DND-41 (cell line): Measurements from ENCODE around the gene SLC39A11.

ENCODE experiments used
- EZH2 ChIP-seq: IDR thresholded peaks from 3 replicates; pipeline ENCODE4 v1.6.1; 2012; ENCODE audit warnings: borderline replicate concordance, low read depth, mild to moderate bottlenecking, moderate library complexity, low read length, inconsistent platforms; ENCODE audit not compliant: severe bottlenecking
- TF ChIP-seq, protein P1 (sequence below): IDR thresholded peaks from 2 replicates; pipeline ENCODE4 v1.5.1; 2012; ENCODE audit warnings: borderline replicate concordance, low read length, moderate library complexity, mild to moderate bottlenecking; ENCODE audit not compliant: poor library complexity, severe bottlenecking; ENCODE audit errors: extremely low read depth

DNA sequence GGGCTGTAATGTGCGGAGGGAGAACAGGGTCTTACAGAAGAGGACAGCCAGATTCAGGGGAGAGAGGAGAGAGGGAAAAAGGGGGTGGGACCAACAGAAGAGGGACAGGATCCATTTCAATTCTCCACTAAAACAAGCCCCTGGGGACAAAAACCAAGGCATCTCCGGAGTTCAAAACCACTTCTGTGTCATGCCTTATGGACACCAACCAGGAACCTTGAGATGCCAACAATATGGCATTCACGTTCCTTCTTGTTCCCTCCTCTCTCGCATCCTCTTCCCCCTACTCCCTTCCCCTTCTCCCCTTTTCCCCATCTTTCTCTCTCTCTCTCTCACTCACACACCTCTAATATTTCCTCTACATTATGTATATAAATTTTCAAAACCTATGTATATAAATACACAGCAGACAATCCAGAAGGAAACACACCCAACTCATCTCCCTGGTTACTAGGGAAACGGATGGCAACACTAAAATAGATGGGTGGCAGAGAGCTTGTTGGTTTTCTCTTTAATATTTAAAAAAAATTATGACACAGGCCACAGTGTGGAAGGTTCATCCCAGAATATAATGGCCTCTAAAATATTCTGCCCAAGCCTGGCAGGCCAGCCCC is 123.1 kb downstream of the SLC39A11 start:
- TF ChIP-seq, protein P1, sequence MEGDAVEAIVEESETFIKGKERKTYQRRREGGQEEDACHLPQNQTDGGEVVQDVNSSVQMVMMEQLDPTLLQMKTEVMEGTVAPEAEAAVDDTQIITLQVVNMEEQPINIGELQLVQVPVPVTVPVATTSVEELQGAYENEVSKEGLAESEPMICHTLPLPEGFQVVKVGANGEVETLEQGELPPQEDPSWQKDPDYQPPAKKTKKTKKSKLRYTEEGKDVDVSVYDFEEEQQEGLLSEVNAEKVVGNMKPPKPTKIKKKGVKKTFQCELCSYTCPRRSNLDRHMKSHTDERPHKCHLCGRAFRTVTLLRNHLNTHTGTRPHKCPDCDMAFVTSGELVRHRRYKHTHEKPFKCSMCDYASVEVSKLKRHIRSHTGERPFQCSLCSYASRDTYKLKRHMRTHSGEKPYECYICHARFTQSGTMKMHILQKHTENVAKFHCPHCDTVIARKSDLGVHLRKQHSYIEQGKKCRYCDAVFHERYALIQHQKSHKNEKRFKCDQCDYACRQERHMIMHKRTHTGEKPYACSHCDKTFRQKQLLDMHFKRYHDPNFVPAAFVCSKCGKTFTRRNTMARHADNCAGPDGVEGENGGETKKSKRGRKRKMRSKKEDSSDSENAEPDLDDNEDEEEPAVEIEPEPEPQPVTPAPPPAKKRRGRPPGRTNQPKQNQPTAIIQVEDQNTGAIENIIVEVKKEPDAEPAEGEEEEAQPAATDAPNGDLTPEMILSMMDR = no peak
- no peak for TF ChIP-seq EZH2
